HepG2 (cell line): Measurements from ENCODE around the gene ATG9A. TPM values are rescaled to one million over a fixed set of nuclear protein-coding genes. Genes with fewer than 3 reads are reported as not detected.

Source experiments
- ISL2 ChIP-seq: sonication (generic); formaldehyde crosslinking; IDR thresholded peaks from 2 replicates; pipeline ENCODE4 v1.5.0; 2020; ENCODE audit warnings: missing genetic modification reagents
- MTF2 ChIP-seq: sonication (generic); formaldehyde crosslinking; IDR thresholded peaks from 2 replicates; pipeline ENCODE4 v1.5.0; 2020; ENCODE audit warnings: missing genetic modification reagents, borderline replicate concordance
- NKX3-1 ChIP-seq: sonication (generic); formaldehyde crosslinking; IDR thresholded peaks from 2 replicates; pipeline ENCODE4 v1.5.0; 2020; ENCODE audit warnings: missing genetic modification reagents
- POLR2AphosphoS2 ChIP-seq: IDR thresholded peaks from 2 replicates; pipeline ENCODE4 v1.6.1; 2011; ENCODE audit warnings: low read depth, low read length, improper control_type of control experiment
- RARA ChIP-seq: IDR thresholded peaks from 2 replicates; pipeline ENCODE4 v1.6.1; 2016; ENCODE audit warnings: missing genetic modification reagents, missing compliant biosample characterization
- SP2 ChIP-seq: sonication (generic); formaldehyde crosslinking; IDR thresholded peaks from 2 replicates; pipeline ENCODE4 v1.5.1; 2020; ENCODE audit warnings: mild to moderate bottlenecking, missing genetic modification reagents
- SRF ChIP-seq: IDR thresholded peaks from 2 replicates; pipeline ENCODE4 v1.6.1; 2011; ENCODE audit warnings: mild to moderate bottlenecking, low read depth, low read length, moderate library complexity
- THAP8 ChIP-seq: sonication (generic); formaldehyde crosslinking; IDR thresholded peaks from 2 replicates; pipeline ENCODE4 v1.5.1; 2020; ENCODE audit warnings: missing genetic modification reagents, mild to moderate bottlenecking, borderline replicate concordance
- THAP9 ChIP-seq: sonication (generic); formaldehyde crosslinking; IDR thresholded peaks from 2 replicates; pipeline ENCODE4; 2020; ENCODE audit warnings: missing genetic modification reagents, mild to moderate bottlenecking, borderline replicate concordance
- ZBTB49 ChIP-seq: sonication (generic); formaldehyde crosslinking; IDR thresholded peaks from 2 replicates; pipeline ENCODE4 v1.4.0; 2020; ENCODE audit warnings: missing genetic modification reagents, borderline replicate concordance
- ZFP36 ChIP-seq: fragments of 150-350 bp; IDR thresholded peaks from 2 replicates; pipeline ENCODE4 v1.6.1; 2018; ENCODE audit warnings: borderline replicate concordance, low read length, low read depth; ENCODE audit not compliant: partially characterized antibody
- ZHX2 ChIP-seq, 2 experiments: sonication (generic) in 1 of 2; formaldehyde crosslinking in 1 of 2; IDR thresholded peaks; 2 replicates each; pipeline versions ENCODE4 v1.6.1 to v1.9.0; 2014 to 2022; ENCODE audit warnings: antibody characterized with exemption in 1 of 2, borderline replicate concordance in 1 of 2, inconsistent platforms in 1 of 2, low read depth in 1 of 2, missing genetic modification reagents in 1 of 2
- ZNF501 ChIP-seq: sonication (generic); formaldehyde crosslinking; IDR thresholded peaks from 2 replicates; pipeline ENCODE4 v1.5.1; 2020; ENCODE audit warnings: mild to moderate bottlenecking, moderate library complexity, missing genetic modification reagents
- ZNF691 ChIP-seq: sonication (generic); formaldehyde crosslinking; IDR thresholded peaks from 2 replicates; pipeline ENCODE4 v1.4.0; 2020; ENCODE audit warnings: missing genetic modification reagents, low read depth, mild to moderate bottlenecking, borderline replicate concordance
- polyA plus RNA-seq, 8 experiments: library from polyadenylated mRNA; depleted of rRNA in 3 of 8; stranded (reverse) in 7 of 8; unstranded in 1 of 8; fragments of >200 nt; fragmentation: Illumina TruSeq in 4 of 8; extraction: Trizol in 4 of 8; gene quantifications; 2 replicates each; pipeline versions ENCODE4 v1.2.1 to v1.2.3, GENCODE V29; 2011 to 2016; ENCODE audit warnings: low read depth in 4 of 8, missing spikeins in 1 of 8, mixed read lengths in 1 of 8; ENCODE audit not compliant: insufficient read depth in 1 of 8
- total RNA-seq, 5 experiments: library from RNA; depleted of rRNA; stranded (reverse); fragments of >200 nt; fragmentation: Illumina TruSeq; extraction: Trizol; gene quantifications; 2 replicates each; pipeline ENCODE4 v1.2.3, GENCODE V29; 2016; ENCODE audit warnings: low read depth in 1 of 5

The ATG9A gene
- total and polyA plus RNA-seq, 2 of the 13 experiments (the other 11 are each of a cell fraction or from before 2014, with no cell fraction given): 35.0 to 131 TPM

GRCh38 chr2:219206328-219207133 is 22.9 kb downstream of the ATG9A start, which contains the start of gene ZFAND2B (continued):
- TF ChIP-seq ZNF691 (no peak; the same call in 1 of the 2 replicates), SP2 (CRISPR knock-in tag) (peak; percentile 48; the same call in 1 of the 2 replicates), ISL2 (CRISPR knock-in tag) (0 out of 2 replicates have a peak, but pooled peaks have one; percentile 15), SRF (0 out of 2 replicates have a peak, but pooled peaks have one; percentile 46), MTF2 (CRISPR knock-in tag) (0 out of 2 replicates have a peak, but pooled peaks have one; percentile 77), RARA (CRISPR knock-in tag) (no peak; the same call in 1 of the 2 replicates), ZHX2 (IDR thresholded peaks at IDR 0.05; ENCODE audit: low read depth) (peak; percentile 31; the same call in 1 of the 2 replicates), ZHX2 (CRISPR knock-in tag; IDR thresholded peaks at IDR 0.05; ENCODE audit: borderline replicate concordance) (no peak), THAP8 (peak; percentile 87; the same call in 1 of the 2 replicates), NKX3-1 (CRISPR knock-in tag) (no peak), POLR2AphosphoS2 (peak; percentile 79), ZFP36 (no peak), ZBTB49 (CRISPR knock-in tag) (no peak), ZNF501 (CRISPR knock-in tag) (peak; percentile 81; the same call in 1 of the 2 replicates), THAP9 (peak; percentile 44; the same call in 1 of the 2 replicates)
